Sigmoid colon (tissue), 7 donors: ENCODE data around the gene HTD2. TPM values are rescaled to one million over a fixed set of nuclear protein-coding genes. Genes with fewer than 3 reads are reported as not detected.

Source experiments
- DNase-seq: peaks from one replicate; pipeline ENCODE4 v3.0.0-alpha.2; 2019
- H3K27ac ChIP-seq, 4 donors: fragments of 200-600 bp; sonication (generic); one replicate each; pipeline ENCODE4 v1.5.1; 2016 to 2019; ENCODE audit warnings: mild to moderate bottlenecking in 1 of 4
- H3K27me3 ChIP-seq, 3 donors: fragments of 200-600 bp; sonication (generic); one replicate each; pipeline ENCODE4 v1.5.1; 2019; ENCODE audit warnings: mild to moderate bottlenecking in 1 of 3
- H3K36me3 ChIP-seq, 4 donors: fragments of 200-600 bp; sonication (generic); one replicate each; pipeline ENCODE4 v1.5.1; 2016 to 2019
- H3K4me1 ChIP-seq, 4 donors: fragments of 200-600 bp; sonication (generic); one replicate each; pipeline ENCODE4 v1.5.1; 2017 to 2019
- H3K4me3 ChIP-seq, 4 donors: fragments of 200-600 bp; sonication (generic); one replicate each; pipeline ENCODE4 v1.5.1; 2017 to 2019; ENCODE audit warnings: mild to moderate bottlenecking in 2 of 4, moderate library complexity in 1 of 4
- H3K9me3 ChIP-seq, 4 donors: fragments of 200-600 bp in 3 of 4; sonication (generic) in 3 of 4; one replicate each; pipeline versions ENCODE4 v1.5.1 to v1.6.1; 2013 to 2019
- CTCF ChIP-seq, 4 experiments: fragments of 450-650 bp in 3 of 4; fragments of 200-600 bp in 1 of 4; IDR thresholded peaks; one replicate each; pipeline ENCODE4 v1.5.1; 2016 to 2019; ENCODE audit warnings: antibody characterized with exemption in 4 of 4, mild to moderate bottlenecking in 3 of 4, moderate library complexity in 2 of 4
- EP300 ChIP-seq, 4 donors: sonication (generic); formaldehyde crosslinking; IDR thresholded peaks; one replicate each; pipeline ENCODE4 v1.6.1; 2017; ENCODE audit warnings: antibody characterized with exemption in 4 of 4
- POLR2A ChIP-seq, 2 donors: fragments of 450-650 bp; IDR thresholded peaks; one replicate each; pipeline ENCODE4 v1.6.1; 2016; ENCODE audit warnings: antibody characterized with exemption in 2 of 2, mild to moderate bottlenecking in 2 of 2, moderate library complexity in 2 of 2
- POLR2AphosphoS5 ChIP-seq, 4 donors: sonication (generic); formaldehyde crosslinking; IDR thresholded peaks; one replicate each; pipeline ENCODE4 v1.6.1; 2017; ENCODE audit warnings: antibody characterized with exemption in 4 of 4
- WGBS, 2 donors: extraction: QIAGEN DNeasy Blood & Tissue Kit; methylation state at CpG; one replicate each; pipeline ENCODE4 v1.1.7; 2013; 5-methylcytosine and 5-hydroxymethylcytosine counted together
- intact Hi-C: fragments of 100-400 bp; cut with DNase I; formaldehyde crosslinking; loops from one replicate; pipeline ENCODE4 v1.15.1; 2023
- polyA plus RNA-seq, 3 donors: library from polyadenylated mRNA; stranded (reverse); fragments of 200-250 nt; gene quantifications; one replicate each; pipeline ENCODE4 v1.2.3, GENCODE V29; 2013
- total RNA-seq, 4 donors: library from RNA; depleted of rRNA; stranded (reverse); fragments of >200 nt; gene quantifications; one replicate each; pipeline ENCODE4 v1.1.0, GENCODE V29; 2016
- donor health status: healthy with polysubstance abuse.
- donor health status: Bipolar disorder and iron deficiency.
- donor health status: healthy.

HTD2 gene
- total and polyA plus RNA-seq, 7 donors, result 6.9 to 20.8 (median 11.8) TPM

- H3K27me3 ChIP-seq, result no peaks in the 10 kb centered on the region
- H3K36me3 ChIP-seq, result no peaks in the 10 kb centered on the region
- WGBS, 2 donors, result 73 to 88% methylated on average over 8 of the region's 8 CpGs
- TF ChIP-seq POLR2A (IDR thresholded peaks at IDR 0.05), result no peak
- TF ChIP-seq CTCF (IDR thresholded peaks at IDR 0.05), result no peak
- no peak for TF ChIP-seq EP300 (IDR thresholded peaks at IDR 0.05)
- no peak for TF ChIP-seq POLR2AphosphoS5 (IDR thresholded peaks at IDR 0.05)
- H3K4me3 ChIP-seq, result no peak overlapping the region
- peak overlapping the region in 2 of 4 donors; percentile 65 to 75 for H3K27ac ChIP-seq
- DNase-seq, result no peak
- intact Hi-C loops, result no loop called here
- no peaks in the 10 kb centered on the region for H3K9me3 ChIP-seq
- H3K4me1 ChIP-seq, result peaks cover 0 to 67% (median 47%) of the 10 kb centered on the region in 4 donors
These were observed 48.9 kb downstream of the HTD2 start for GRCh38 chr3:58355179-58355578.

GRCh38 chr3:58356054-58356453 lies 49.7 kb downstream of the HTD2 start:
- no peak for TF ChIP-seq POLR2AphosphoS5 (IDR thresholded peaks at IDR 0.05)
- no peak for TF ChIP-seq POLR2A (IDR thresholded peaks at IDR 0.05)
- no peak for TF ChIP-seq CTCF (IDR thresholded peaks at IDR 0.05)
- no peak for TF ChIP-seq EP300 (IDR thresholded peaks at IDR 0.05)
- H3K4me1 ChIP-seq, result peaks cover 0 to 67% (median 42%) of the 10 kb centered on the region in 4 donors
- DNase-seq, result no peak
- no peaks in the 10 kb centered on the region for H3K9me3 ChIP-seq
- WGBS, 2 donors, result 34 to 39% methylated on average over 4 of the region's 4 CpGs
- H3K27me3 ChIP-seq, result no peaks in the 10 kb centered on the region
- H3K27ac ChIP-seq, result peak overlapping the region; percentile 35 to 75 (median 70)
- no peak overlapping the region for H3K4me3 ChIP-seq
- intact Hi-C loops, result no loop called here
- H3K36me3 ChIP-seq, result no peaks in the 10 kb centered on the region

GRCh38 chr3:58357402-58357801 lies 51.1 kb downstream of the HTD2 start:
- Histone ChIP-seq H3K9me3 (no peaks in the 10 kb centered on the region), H3K27me3 (no peaks in the 10 kb centered on the region), H3K4me3 (no peak overlapping the region), H3K36me3 (no peaks in the 10 kb centered on the region), H3K27ac (peak overlapping the region in 3 of 4 donors; percentile 65 to 75 (median 74)), H3K4me1 (peaks cover 0 to 72% (median 38%) of the 10 kb centered on the region in 4 donors)
- intact Hi-C loops, result no loop called here
- TF ChIP-seq EP300 (IDR thresholded peaks at IDR 0.05), result no peak
- TF ChIP-seq POLR2AphosphoS5 (IDR thresholded peaks at IDR 0.05), result no peak
- TF ChIP-seq CTCF (IDR thresholded peaks at IDR 0.05), result no peak
- no peak for TF ChIP-seq POLR2A (IDR thresholded peaks at IDR 0.05)
- 61 to 82% methylated on average over 3 of the region's 3 CpGs for WGBS, 2 donors
- no peak for DNase-seq

GRCh38 chr3:58358092-58358491 lies 51.8 kb downstream of the HTD2 start:
- H3K4me1 ChIP-seq, result peaks cover 0 to 72% (median 38%) of the 10 kb centered on the region in 4 donors
- TF ChIP-seq POLR2AphosphoS5 (IDR thresholded peaks at IDR 0.05) (no peak), CTCF (IDR thresholded peaks at IDR 0.05) (no peak), POLR2A (IDR thresholded peaks at IDR 0.05) (no peak), EP300 (IDR thresholded peaks at IDR 0.05) (no peak)
- H3K36me3 ChIP-seq, result no peaks in the 10 kb centered on the region
- no peaks in the 10 kb centered on the region for H3K9me3 ChIP-seq
- H3K4me3 ChIP-seq, result no peak overlapping the region
- 86 to 93% methylated on average over 3 of the region's 3 CpGs for WGBS, 2 donors
- no peaks in the 10 kb centered on the region for H3K27me3 ChIP-seq
- H3K27ac ChIP-seq, result peak overlapping the region in 3 of 4 donors; percentile 65 to 75 (median 74)
- intact Hi-C loops, result no loop called here
- DNase-seq, result no peak

- Histone ChIP-seq H3K27ac (peak overlapping the region; percentile 53 to 75 (median 70)), H3K27me3 (no peaks in the 10 kb centered on the region), H3K9me3 (no peaks in the 10 kb centered on the region), H3K36me3 (no peaks in the 10 kb centered on the region), H3K4me3 (no peak overlapping the region), H3K4me1 (peaks cover 0 to 72% (median 38%) of the 10 kb centered on the region in 4 donors)
- intact Hi-C loops, result no loop called here
- DNase-seq, result no peak
- TF ChIP-seq POLR2AphosphoS5 (IDR thresholded peaks at IDR 0.05) (peak in 2 of 4 donors; percentile 25 to 48), EP300 (IDR thresholded peaks at IDR 0.05) (peak in 2 of 4 donors; percentile 8 to 23), CTCF (IDR thresholded peaks at IDR 0.05) (no peak), POLR2A (IDR thresholded peaks at IDR 0.05) (no peak)
- 76 to 83% methylated on average over 4 of the region's 4 CpGs for WGBS, 2 donors
These were observed 52.5 kb downstream of the HTD2 start for GRCh38 chr3:58358808-58359207.
